ENCODE results near the gene FXN. TPM values are rescaled to one million over a fixed set of nuclear protein-coding genes. Genes with fewer than 3 reads are reported as not detected.

Gene FXN
- total and polyA plus RNA-seq, 5 donors from 2014 or later = 15.4 to 58.7 (median 44.0) TPM

- Histone ChIP-seq H3K36me3 (ENCODE audit: control insufficient read depth, insufficient read depth, low read length) (no peaks in the 10 kb centered on the region), H3K4me3 (ENCODE audit: low read depth, low read length) (no peak overlapping the region), H3K9me3 (ENCODE audit: control insufficient read depth in 2 of 2, low read length in 2 of 2) (no peaks in the 10 kb centered on the region), H3K27ac (ENCODE audit: insufficient read depth, low read length, poor library complexity, severe bottlenecking) (no peak overlapping the region), H3K4me1 (ENCODE audit: control insufficient read depth, insufficient read depth, low read length, poor library complexity, severe bottlenecking) (peaks cover 14% of the 10 kb centered on the region), H3K27me3 (ENCODE audit: control insufficient read depth, insufficient read depth, low read length) (no peaks in the 10 kb centered on the region)
- Mint-ChIP-seq H3K4me1 (peaks cover 0 to 45% (median 24%) of the 10 kb centered on the region in 4 donors), H3K27me3 (no peaks in the 10 kb centered on the region), H3K4me3 (peak overlapping the region in 3 of 4 donors; percentile 1 to 24 (median 11)), H3K27ac (no peak overlapping the region), H3K9me3 (peaks cover 0 to 5% (median 0%) of the 10 kb centered on the region in 7 donors), H3K36me3 (no peaks in the 10 kb centered on the region)
- ATAC-seq (ENCODE audit: low read depth in 2 of 2) = peak; percentile 72 to 76
- peak; percentile 30 to 84 (median 68) for DNase-seq
Measured at GRCh38 chr9:69027355-69028097, 8.0 kb upstream of the FXN start.

GRCh38 chr9:69028754-69029153, 6.8 kb upstream of the FXN start:
- Histone ChIP-seq H3K4me3 (ENCODE audit: low read depth, low read length) (no peak overlapping the region), H3K27ac (ENCODE audit: insufficient read depth, low read length, poor library complexity, severe bottlenecking) (no peak overlapping the region), H3K27me3 (ENCODE audit: control insufficient read depth, insufficient read depth, low read length) (no peaks in the 10 kb centered on the region), H3K9me3 (ENCODE audit: control insufficient read depth in 2 of 2, low read length in 2 of 2) (no peaks in the 10 kb centered on the region), H3K4me1 (ENCODE audit: control insufficient read depth, insufficient read depth, low read length, poor library complexity, severe bottlenecking) (peaks cover 14% of the 10 kb centered on the region), H3K36me3 (ENCODE audit: control insufficient read depth, insufficient read depth, low read length) (no peaks in the 10 kb centered on the region)
- no peaks in the 10 kb centered on the region for H3K36me3 Mint-ChIP-seq
- peaks cover 0 to 5% (median 0%) of the 10 kb centered on the region in 7 donors for H3K9me3 Mint-ChIP-seq
- H3K27ac Mint-ChIP-seq = peak overlapping the region in 2 of 3 donors; percentile 23 to 94
- peaks cover 0 to 44% (median 23%) of the 10 kb centered on the region in 4 donors for H3K4me1 Mint-ChIP-seq
- H3K4me3 Mint-ChIP-seq = peak overlapping the region in 2 of 4 donors; percentile 5 to 43
- no peaks in the 10 kb centered on the region for H3K27me3 Mint-ChIP-seq
- DNase-seq = peak in 2 of 3 donors; percentile 36 to 84
- peak; percentile 15 to 48 for ATAC-seq (ENCODE audit: low read depth in 2 of 2)

DNA sequence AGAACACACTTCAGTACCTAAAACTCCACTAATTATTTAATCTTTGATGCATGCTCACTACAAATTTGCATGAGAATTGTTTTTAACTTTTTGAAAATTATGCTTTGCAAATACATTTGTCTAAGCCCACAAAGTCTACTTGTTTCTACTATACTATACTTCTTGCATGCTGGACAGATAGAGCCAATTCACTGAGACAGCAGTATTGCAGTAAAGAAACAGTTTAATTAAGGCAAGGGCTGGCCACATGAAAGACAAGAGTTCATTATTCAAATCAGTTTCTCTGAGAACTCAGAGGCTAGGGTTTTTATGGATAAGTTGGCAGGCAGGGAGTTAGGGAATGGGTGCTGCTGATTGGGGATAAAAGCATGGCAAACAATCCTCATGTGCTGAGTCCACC, 6.0 kb upstream of the FXN start:
- DNase-seq = no peak
- no peak overlapping the region for H3K27ac ChIP-seq (ENCODE audit: insufficient read depth, low read length, poor library complexity, severe bottlenecking)
- H3K27me3 ChIP-seq (ENCODE audit: control insufficient read depth, insufficient read depth, low read length) = no peaks in the 10 kb centered on the region
- Mint-ChIP-seq H3K36me3 (no peaks in the 10 kb centered on the region), H3K27ac (peak overlapping the region in 2 of 3 donors; percentile 8 to 23), H3K27me3 (no peaks in the 10 kb centered on the region), H3K4me1 (peaks cover 0 to 44% (median 23%) of the 10 kb centered on the region in 4 donors), H3K4me3 (peak overlapping the region in 2 of 4 donors; percentile 10 to 20), H3K9me3 (peaks cover 0 to 5% (median 0%) of the 10 kb centered on the region in 7 donors)
- H3K4me1 ChIP-seq (ENCODE audit: control insufficient read depth, insufficient read depth, low read length, poor library complexity, severe bottlenecking) = peaks cover 14% of the 10 kb centered on the region
- no peak overlapping the region for H3K4me3 ChIP-seq (ENCODE audit: low read depth, low read length)
- no peaks in the 10 kb centered on the region for H3K9me3 ChIP-seq (ENCODE audit: control insufficient read depth in 2 of 2, low read length in 2 of 2)
- ATAC-seq (ENCODE audit: low read depth in 2 of 2) = no peak
- no peaks in the 10 kb centered on the region for H3K36me3 ChIP-seq (ENCODE audit: control insufficient read depth, insufficient read depth, low read length)

DNA sequence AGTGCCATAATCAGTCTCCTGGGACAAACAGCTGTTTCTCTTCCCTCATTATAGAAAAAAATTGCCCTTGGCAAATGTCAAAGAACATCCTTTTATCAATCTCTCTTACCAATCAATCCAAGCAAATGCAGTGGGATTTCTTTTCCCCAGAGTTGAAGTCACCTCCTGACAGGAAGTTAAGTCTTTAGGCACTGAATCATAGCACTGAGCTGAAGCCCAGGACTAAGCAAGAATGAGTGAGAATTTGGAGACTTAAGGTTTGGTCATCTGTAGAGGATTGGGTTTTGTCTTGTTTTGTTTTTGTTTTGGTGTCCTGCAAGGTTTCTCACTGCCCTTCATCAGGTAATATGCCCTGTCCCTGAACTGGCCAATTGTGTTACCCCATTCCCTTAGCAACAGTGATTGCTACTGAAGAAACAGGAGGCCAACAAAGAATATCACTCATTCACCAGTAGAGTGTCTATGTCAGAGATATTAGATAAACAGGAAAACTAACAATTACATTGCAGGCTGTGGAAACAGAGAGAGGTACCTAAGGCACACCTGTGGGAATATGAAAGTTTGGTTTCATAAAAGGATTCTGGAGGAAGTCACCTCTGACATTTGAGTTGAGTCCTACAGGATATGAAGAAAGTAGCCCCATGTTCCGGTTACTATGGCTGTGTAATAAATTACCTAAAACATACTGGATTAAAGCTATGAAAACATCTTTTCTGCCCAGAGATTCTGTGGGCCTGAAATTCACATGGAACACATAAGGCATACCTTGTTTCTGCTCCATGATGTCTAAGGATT, 4.5 kb upstream of the FXN start:
- no peaks in the 10 kb centered on the region for H3K36me3 ChIP-seq (ENCODE audit: control insufficient read depth, insufficient read depth, low read length)
- H3K27ac ChIP-seq (ENCODE audit: insufficient read depth, low read length, poor library complexity, severe bottlenecking) = no peak overlapping the region
- no peak overlapping the region for H3K4me3 ChIP-seq (ENCODE audit: low read depth, low read length)
- H3K27me3 Mint-ChIP-seq = no peaks in the 10 kb centered on the region
- peaks cover 2 to 51% (median 22%) of the 10 kb centered on the region in 4 donors for H3K4me1 Mint-ChIP-seq
- ATAC-seq (ENCODE audit: low read depth in 2 of 2) (no peak), DNase-seq (no peak)
- peaks cover 0 to 5% (median 0%) of the 10 kb centered on the region in 7 donors for H3K9me3 Mint-ChIP-seq
- peaks cover 18% of the 10 kb centered on the region for H3K4me1 ChIP-seq (ENCODE audit: control insufficient read depth, insufficient read depth, low read length, poor library complexity, severe bottlenecking)
- H3K27ac Mint-ChIP-seq = peak overlapping the region in 1 of 3 donors; percentile 39
- H3K36me3 Mint-ChIP-seq = no peaks in the 10 kb centered on the region
- H3K27me3 ChIP-seq (ENCODE audit: control insufficient read depth, insufficient read depth, low read length) = no peaks in the 10 kb centered on the region
- H3K9me3 ChIP-seq (ENCODE audit: control insufficient read depth in 2 of 2, low read length in 2 of 2) = no peaks in the 10 kb centered on the region
- H3K4me3 Mint-ChIP-seq = peak overlapping the region in 1 of 4 donors; percentile 77

DNA sequence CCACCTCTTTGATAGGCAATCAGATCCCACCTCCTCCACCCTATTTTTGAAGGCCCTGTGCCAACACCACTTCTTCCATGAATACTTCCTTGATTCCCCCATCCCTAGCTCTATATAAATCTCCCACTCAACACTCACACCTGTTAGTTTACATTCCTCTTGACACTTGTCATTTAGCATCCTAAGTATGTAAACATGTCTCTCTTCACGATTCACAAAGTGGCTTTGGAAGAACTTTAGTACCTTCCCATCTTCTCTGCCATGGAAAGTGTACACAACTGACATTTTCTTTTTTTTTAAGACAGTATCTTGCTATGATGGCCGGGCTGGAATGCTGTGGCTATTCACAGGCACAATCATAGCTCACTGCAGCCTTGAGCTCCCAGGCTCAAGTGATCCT, 1.5 kb upstream of the FXN start:
- H3K27ac ChIP-seq (ENCODE audit: insufficient read depth, low read length, poor library complexity, severe bottlenecking) = no peak overlapping the region
- peaks cover 14% of the 10 kb centered on the region for H3K4me1 ChIP-seq (ENCODE audit: control insufficient read depth, insufficient read depth, low read length, poor library complexity, severe bottlenecking)
- DNase-seq = no peak
- Mint-ChIP-seq H3K27me3 (no peaks in the 10 kb centered on the region), H3K27ac (peak overlapping the region in 1 of 3 donors; percentile 74), H3K4me1 (peaks cover 10 to 47% (median 18%) of the 10 kb centered on the region in 4 donors), H3K36me3 (no peaks in the 10 kb centered on the region), H3K4me3 (peak overlapping the region; percentile 30 to 74 (median 65)), H3K9me3 (peaks cover 0 to 5% (median 0%) of the 10 kb centered on the region in 7 donors)
- ATAC-seq (ENCODE audit: low read depth in 2 of 2) = no peak
- no peak overlapping the region for H3K4me3 ChIP-seq (ENCODE audit: low read depth, low read length)
- H3K9me3 ChIP-seq (ENCODE audit: control insufficient read depth in 2 of 2, low read length in 2 of 2) = no peaks in the 10 kb centered on the region
- no peaks in the 10 kb centered on the region for H3K36me3 ChIP-seq (ENCODE audit: control insufficient read depth, insufficient read depth, low read length)
- no peaks in the 10 kb centered on the region for H3K27me3 ChIP-seq (ENCODE audit: control insufficient read depth, insufficient read depth, low read length)

- H3K27ac Mint-ChIP-seq = peak overlapping the region; percentile 91 to 98 (median 96)
- no peaks in the 10 kb centered on the region for H3K36me3 ChIP-seq (ENCODE audit: control insufficient read depth, insufficient read depth, low read length)
- H3K27me3 Mint-ChIP-seq = no peaks in the 10 kb centered on the region
- no peaks in the 10 kb centered on the region for H3K9me3 Mint-ChIP-seq
- peak overlapping the region; percentile 95 to 97 (median 96) for H3K4me3 Mint-ChIP-seq
- H3K4me1 Mint-ChIP-seq = peaks cover 10 to 33% (median 12%) of the 10 kb centered on the region in 4 donors
- H3K4me1 ChIP-seq (ENCODE audit: control insufficient read depth, insufficient read depth, low read length, poor library complexity, severe bottlenecking) = peaks cover 14% of the 10 kb centered on the region
- peak overlapping the region; percentile 51 for H3K27ac ChIP-seq (ENCODE audit: insufficient read depth, low read length, poor library complexity, severe bottlenecking)
- no peak for ATAC-seq (ENCODE audit: low read depth in 2 of 2)
- no peaks in the 10 kb centered on the region for H3K9me3 ChIP-seq (ENCODE audit: control insufficient read depth in 2 of 2, low read length in 2 of 2)
- H3K27me3 ChIP-seq (ENCODE audit: control insufficient read depth, insufficient read depth, low read length) = no peaks in the 10 kb centered on the region
- no peak for DNase-seq
- peaks cover 6% of the 10 kb centered on the region for H3K36me3 Mint-ChIP-seq
- peak overlapping the region; percentile 86 for H3K4me3 ChIP-seq (ENCODE audit: low read depth, low read length)
Measured at GRCh38 chr9:69036309-69036708, 757 bp downstream of the FXN start.

DNA sequence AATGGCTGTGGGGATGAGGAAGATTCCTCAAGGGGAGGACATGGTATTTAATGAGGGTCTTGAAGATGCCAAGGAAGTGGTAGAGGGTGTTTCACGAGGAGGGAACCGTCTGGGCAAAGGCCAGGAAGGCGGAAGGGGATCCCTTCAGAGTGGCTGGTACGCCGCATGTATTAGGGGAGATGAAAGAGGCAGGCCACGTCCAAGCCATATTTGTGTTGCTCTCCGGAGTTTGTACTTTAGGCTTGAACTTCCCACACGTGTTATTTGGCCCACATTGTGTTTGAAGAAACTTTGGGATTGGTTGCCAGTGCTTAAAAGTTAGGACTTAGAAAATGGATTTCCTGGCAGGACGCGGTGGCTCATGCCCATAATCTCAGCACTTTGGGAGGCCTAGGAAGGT, 1.2 kb downstream of the FXN start:
- peak overlapping the region; percentile 86 for H3K4me3 ChIP-seq (ENCODE audit: low read depth, low read length)
- ATAC-seq (ENCODE audit: low read depth in 2 of 2) = no peak

More for the DNA sequence above, 1.2 kb downstream of the FXN start:
- H3K36me3 Mint-ChIP-seq = peaks cover 6% of the 10 kb centered on the region
- no peak for DNase-seq
- no peaks in the 10 kb centered on the region for H3K9me3 Mint-ChIP-seq
- peak overlapping the region; percentile 66 to 96 (median 91) for H3K27ac Mint-ChIP-seq
- H3K9me3 ChIP-seq (ENCODE audit: control insufficient read depth in 2 of 2, low read length in 2 of 2) = no peaks in the 10 kb centered on the region
- no peaks in the 10 kb centered on the region for H3K36me3 ChIP-seq (ENCODE audit: control insufficient read depth, insufficient read depth, low read length)
- H3K4me1 Mint-ChIP-seq = peaks cover 10 to 31% (median 12%) of the 10 kb centered on the region in 4 donors
- peak overlapping the region; percentile 95 to 97 (median 96) for H3K4me3 Mint-ChIP-seq
- no peaks in the 10 kb centered on the region for H3K27me3 Mint-ChIP-seq
- peaks cover 14% of the 10 kb centered on the region for H3K4me1 ChIP-seq (ENCODE audit: control insufficient read depth, insufficient read depth, low read length, poor library complexity, severe bottlenecking)
- no peaks in the 10 kb centered on the region for H3K27me3 ChIP-seq (ENCODE audit: control insufficient read depth, insufficient read depth, low read length)
- H3K27ac ChIP-seq (ENCODE audit: insufficient read depth, low read length, poor library complexity, severe bottlenecking) = peak overlapping the region; percentile 51
